ENCODE measurements around the gene SNCB. TPM values are rescaled to one million over a fixed set of nuclear protein-coding genes. Genes with fewer than 3 reads are reported as not detected.

SNCB gene
- total and polyA plus RNA-seq, 2 of the 13 experiments (the other 11 are each of a cell fraction or from before 2014, with no cell fraction given), result not detected

DNA sequence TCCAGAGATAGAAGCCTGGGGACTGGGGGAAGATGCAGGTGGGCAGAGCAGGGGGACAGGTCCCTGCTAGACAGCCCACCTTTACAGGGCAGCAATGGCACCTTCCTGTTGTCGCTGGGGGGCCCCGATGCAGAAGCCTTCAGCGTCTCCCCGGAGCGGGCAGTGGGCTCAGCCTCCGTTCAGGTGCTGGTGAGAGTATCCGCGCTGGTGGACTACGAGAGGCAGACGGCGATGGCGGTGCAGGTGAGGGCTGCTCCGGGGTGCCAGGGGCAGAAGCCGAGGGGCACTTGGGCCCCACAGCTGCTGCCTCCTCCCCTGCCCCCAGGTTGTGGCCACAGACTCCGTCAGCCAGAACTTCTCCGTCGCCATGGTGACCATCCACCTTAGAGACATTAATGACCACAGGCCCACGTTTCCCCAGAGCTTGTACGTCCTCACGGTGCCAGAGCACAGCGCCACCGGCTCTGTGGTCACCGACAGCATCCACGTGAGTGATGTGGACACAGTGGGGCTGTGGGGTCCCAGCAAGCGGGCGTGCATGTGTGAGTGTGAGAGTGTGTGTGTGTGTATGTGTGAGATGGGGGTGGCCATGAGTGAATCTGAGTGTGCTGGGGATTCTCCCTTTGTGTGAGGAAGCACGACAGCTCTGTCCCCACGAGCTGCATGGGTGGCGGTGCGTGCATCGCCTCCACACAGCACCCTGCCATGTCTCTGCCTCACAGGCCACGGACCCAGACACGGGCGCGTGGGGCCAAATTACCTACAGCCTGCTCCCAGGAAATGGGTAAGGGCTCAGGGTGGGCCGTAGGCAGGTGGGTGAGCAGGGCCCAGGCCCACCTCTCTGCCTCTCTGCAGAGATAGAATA, 52.8 kb downstream of the SNCB start:
- Histone ChIP-seq H3K27me3 (ENCODE audit: control insufficient read depth in 1 of 2, insufficient read depth in 2 of 2, low read length in 2 of 2) (no peaks in the 10 kb centered on the region), H2AFZ (ENCODE audit: low read length) (no peak overlapping the region), H3K4me3 (replicated peaks in 1 of 3; ENCODE audit: insufficient read depth in 1 of 3, low read depth in 2 of 3, low read length in 3 of 3) (no peak overlapping the region), H3K27ac (ENCODE audit: extremely low read length, insufficient read depth, low read length) (no peak overlapping the region), H3K9me3 (ENCODE audit: low read length) (no peaks in the 10 kb centered on the region), H3K4me1 (ENCODE audit: insufficient read depth, low read length) (no peaks in the 10 kb centered on the region), H3K79me2 (ENCODE audit: insufficient read depth, low read length) (no peaks in the 10 kb centered on the region), H3K4me2 (ENCODE audit: low read depth, low read length) (no peak overlapping the region), H3K9ac (ENCODE audit: insufficient read depth, low read depth, low read length) (no peak overlapping the region), H3K36me3 (replicated peaks in 1 of 2; ENCODE audit: control insufficient read depth in 1 of 2, insufficient read depth in 2 of 2, low read length in 2 of 2) (peaks cover 3 to 11% of the 10 kb centered on the region in 2 experiments; a peak in 4 of 5 replicates), H4K20me1 (ENCODE audit: insufficient read depth, low read length) (no peaks in the 10 kb centered on the region)
- no peak for FAIRE-seq
- in situ Hi-C loops (cut with HindIII; ENCODE audit: extremely low pct_ligation_motif_present, low pct_unique_long_range_greater_than_20kb), result loop anchor here (25.0 kb wide), 1 partner anchor 840 kb away; no protein-coding TSS in a partner anchor
- DNase-seq (ENCODE audit: low spot score), result no peak
- POLR2A ChIA-PET, result no interaction called here
- CTCF ChIA-PET (ENCODE audit: low intra/inter-chr PET ratio, low total read pairs), result interaction anchor here (1.6 kb wide), 1 partner anchor 161 kb away, joined by 5 read pairs; the partner anchor contains the start of gene CLTB
- intact Hi-C loops (cut with micrococcal nuclease; ENCODE audit: unreplicated experiment), result no loop called here
- no peak for ATAC-seq
- TF ChIP-seq, protein P1, sequence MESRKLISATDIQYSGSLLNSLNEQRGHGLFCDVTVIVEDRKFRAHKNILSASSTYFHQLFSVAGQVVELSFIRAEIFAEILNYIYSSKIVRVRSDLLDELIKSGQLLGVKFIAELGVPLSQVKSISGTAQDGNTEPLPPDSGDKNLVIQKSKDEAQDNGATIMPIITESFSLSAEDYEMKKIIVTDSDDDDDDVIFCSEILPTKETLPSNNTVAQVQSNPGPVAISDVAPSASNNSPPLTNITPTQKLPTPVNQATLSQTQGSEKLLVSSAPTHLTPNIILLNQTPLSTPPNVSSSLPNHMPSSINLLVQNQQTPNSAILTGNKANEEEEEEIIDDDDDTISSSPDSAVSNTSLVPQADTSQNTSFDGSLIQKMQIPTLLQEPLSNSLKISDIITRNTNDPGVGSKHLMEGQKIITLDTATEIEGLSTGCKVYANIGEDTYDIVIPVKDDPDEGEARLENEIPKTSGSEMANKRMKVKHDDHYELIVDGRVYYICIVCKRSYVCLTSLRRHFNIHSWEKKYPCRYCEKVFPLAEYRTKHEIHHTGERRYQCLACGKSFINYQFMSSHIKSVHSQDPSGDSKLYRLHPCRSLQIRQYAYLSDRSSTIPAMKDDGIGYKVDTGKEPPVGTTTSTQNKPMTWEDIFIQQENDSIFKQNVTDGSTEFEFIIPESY (CRISPR knock-in tag; IDR thresholded peaks at IDR 0.05), result no peak
- no peak for TF ChIP-seq PAWR (CRISPR knock-in tag; IDR thresholded peaks at IDR 0.05; ENCODE audit: borderline replicate concordance)
- 94% methylated on average over 24 of the region's 36 CpGs for WGBS (ENCODE audit: low lambda C conversion rate)
- no TSS peak for BruUV-seq (replicated peaks)
